Mesenchymal stem cell (in vitro differentiated cells and primary cell): ENCODE data around the gene ASPRV1.
A peak's percentile ranks its signal among the peaks of the same experiment; 100 is the strongest.

Experiments
- DNase-seq: peaks from one replicate; pipeline ENCODE4 v3.0.0-alpha.2; 2013
- H2AFZ ChIP-seq: one replicate; pipeline ENCODE4 v1.6.1; 2013; ENCODE audit warnings: low read depth, mild to moderate bottlenecking, control low read depth, inconsistent platforms, low read length, moderate library complexity
- H2AK5ac ChIP-seq: 2 replicates; pipeline ENCODE4 v1.6.1; 2013; ENCODE audit warnings: low read length, moderate library complexity, mild to moderate bottlenecking, inconsistent platforms; ENCODE audit not compliant: severe bottlenecking
- H2BK120ac ChIP-seq: one replicate; pipeline ENCODE4 v1.6.1; 2013; ENCODE audit warnings: low read depth, mild to moderate bottlenecking, inconsistent platforms, low read length, moderate library complexity
- H2BK12ac ChIP-seq, 2 experiments: one replicate each; pipeline ENCODE4 v1.6.1; 2013; ENCODE audit warnings: inconsistent platforms in 2 of 2, low read length in 2 of 2, mild to moderate bottlenecking in 2 of 2, moderate library complexity in 2 of 2, control low read depth in 1 of 2
- H2BK15ac ChIP-seq: one replicate; pipeline ENCODE4 v1.6.1; 2013; ENCODE audit warnings: mild to moderate bottlenecking, low read depth, inconsistent platforms; ENCODE audit not compliant: poor library complexity, severe bottlenecking
- H2BK5ac ChIP-seq: 2 replicates; pipeline ENCODE4 v1.6.1; 2013; ENCODE audit warnings: low read depth, mild to moderate bottlenecking, low read length, control low read depth, inconsistent platforms; ENCODE audit not compliant: poor library complexity, severe bottlenecking
- H3K14ac ChIP-seq, 2 experiments: one replicate each; pipeline ENCODE4 v1.6.1; 2013; ENCODE audit warnings: inconsistent platforms in 2 of 2, low read length in 2 of 2, control low read depth in 1 of 2, mild to moderate bottlenecking in 1 of 2, moderate library complexity in 1 of 2
- H3K18ac ChIP-seq, 2 experiments: one replicate each; pipeline ENCODE4 v1.6.1; 2013; ENCODE audit warnings: inconsistent platforms in 2 of 2, low read length in 2 of 2, control low read depth in 1 of 2, low read depth in 1 of 2, mild to moderate bottlenecking in 1 of 2
- H3K23ac ChIP-seq, 2 experiments: one replicate each; pipeline ENCODE4 v1.6.1; 2013; ENCODE audit warnings: inconsistent platforms in 2 of 2, low read length in 2 of 2, mild to moderate bottlenecking in 2 of 2, moderate library complexity in 2 of 2, control low read depth in 1 of 2
- H3K27ac ChIP-seq: 2 replicates; pipeline ENCODE4 v1.5.1; 2013; ENCODE audit warnings: mild to moderate bottlenecking, moderate library complexity, low read length, control low read depth, inconsistent platforms; ENCODE audit not compliant: poor library complexity, severe bottlenecking
- H3K27me3 ChIP-seq, 2 experiments: 2 replicates each; pipeline versions ENCODE4 v1.6.1 to v1.7.0; 2013; ENCODE audit warnings: low read length in 2 of 2, mild to moderate bottlenecking in 2 of 2, moderate library complexity in 2 of 2, control low read depth in 1 of 2, inconsistent platforms in 1 of 2; ENCODE audit not compliant: control insufficient read depth in 1 of 2, insufficient read depth in 1 of 2
- H3K36me3 ChIP-seq, 2 experiments: 2 replicates each; pipeline versions ENCODE4 v1.6.1 to v1.7.0; 2013; ENCODE audit warnings: low read length in 2 of 2, control low read depth in 1 of 2, inconsistent platforms in 1 of 2, low read depth in 1 of 2, mild to moderate bottlenecking in 1 of 2; ENCODE audit not compliant: insufficient read depth in 2 of 2, control insufficient read depth in 1 of 2
- H3K4ac ChIP-seq, 2 experiments: one replicate each; pipeline ENCODE4 v1.6.1; 2013; ENCODE audit warnings: inconsistent platforms in 2 of 2, low read length in 2 of 2, mild to moderate bottlenecking in 2 of 2, moderate library complexity in 2 of 2, control low read depth in 1 of 2, low read depth in 1 of 2
- H3K4me1 ChIP-seq: 2 replicates; pipeline ENCODE4 v1.6.1; 2013; ENCODE audit warnings: low read depth, low read length, control low read depth; ENCODE audit not compliant: control insufficient read depth, insufficient read depth
- H3K4me2 ChIP-seq: 2 replicates; pipeline ENCODE4 v1.6.1; 2013; ENCODE audit warnings: low read length, mild to moderate bottlenecking, inconsistent platforms; ENCODE audit not compliant: poor library complexity, severe bottlenecking
- H3K4me3 ChIP-seq, 2 experiments: 2 replicates each; pipeline versions ENCODE4 v1.5.1 to v1.7.0; 2013; ENCODE audit warnings: low read length in 2 of 2, mild to moderate bottlenecking in 2 of 2, control low read depth in 1 of 2, low read depth in 1 of 2; ENCODE audit not compliant: insufficient read depth in 1 of 2
- H3K79me1 ChIP-seq: replicated peaks from 2 replicates; pipeline ENCODE4 v1.6.1; 2013; ENCODE audit warnings: mild to moderate bottlenecking, control low read depth, low read length, inconsistent platforms; ENCODE audit not compliant: poor library complexity, severe bottlenecking
- H3K9ac ChIP-seq: 2 replicates; pipeline ENCODE4 v1.7.0; 2013; ENCODE audit warnings: mild to moderate bottlenecking, low read length, moderate library complexity
- H3K9me3 ChIP-seq: 2 replicates; pipeline ENCODE4 v1.7.0; 2013; ENCODE audit warnings: mild to moderate bottlenecking, low read length; ENCODE audit not compliant: control insufficient read depth
- H4K8ac ChIP-seq: one replicate; pipeline ENCODE4 v1.6.1; 2013; ENCODE audit warnings: inconsistent platforms, mild to moderate bottlenecking, low read length, moderate library complexity
- H4K91ac ChIP-seq: one replicate; pipeline ENCODE4 v1.6.1; 2013; ENCODE audit warnings: mild to moderate bottlenecking, low read length, inconsistent platforms
- WGBS: methylation state at CpG from one replicate; pipeline ENCODE4 v1.1.7; 2013; ENCODE audit warnings: mixed read lengths; 5-methylcytosine and 5-hydroxymethylcytosine counted together

Gene ASPRV1

GRCh38 chr2:69997015-69997830 is 35.8 kb upstream of the ASPRV1 start:
- peak; percentile 28 for DNase-seq
- no peak overlapping the region for H3K4ac ChIP-seq
- no peaks in the 10 kb centered on the region for H3K9me3 ChIP-seq
- H2BK5ac ChIP-seq = no peak overlapping the region
- no peak overlapping the region for H3K4me2 ChIP-seq
- no peak overlapping the region for H2BK15ac ChIP-seq
- no peak overlapping the region for H3K23ac ChIP-seq
- H4K91ac ChIP-seq = no peak overlapping the region
- peaks cover 11 to 12% of the 10 kb centered on the region in 2 experiments for H3K36me3 ChIP-seq
- no peak overlapping the region for H2AK5ac ChIP-seq
- no peak overlapping the region for H4K8ac ChIP-seq
- H2BK12ac ChIP-seq = no peak overlapping the region
- H3K9ac ChIP-seq = no peak overlapping the region
- H3K27ac ChIP-seq = no peak overlapping the region
- no peaks in the 10 kb centered on the region for H3K27me3 ChIP-seq
- peaks cover 5% of the 10 kb centered on the region for H3K4me1 ChIP-seq
- H2AFZ ChIP-seq = no peak overlapping the region
- no peak overlapping the region for H3K18ac ChIP-seq
- no peak overlapping the region for H3K4me3 ChIP-seq
- peak overlapping the region in 1 of 2 experiments; percentile 35 for H3K14ac ChIP-seq
- 90% methylated on average over 11 of the region's 11 CpGs for WGBS
- H3K79me1 ChIP-seq = no peaks in the 10 kb centered on the region
- no peak overlapping the region for H2BK120ac ChIP-seq

- no peak overlapping the region for H3K14ac ChIP-seq
- no peak overlapping the region for H2BK15ac ChIP-seq
- H3K9ac ChIP-seq = no peak overlapping the region
- WGBS = 100% methylated on average over 1 of the region's 3 CpGs
- no peak overlapping the region for H3K4ac ChIP-seq
- no peak overlapping the region for H3K18ac ChIP-seq
- H3K9me3 ChIP-seq = no peaks in the 10 kb centered on the region
- H2AK5ac ChIP-seq = no peak overlapping the region
- no peak overlapping the region for H3K4me3 ChIP-seq
- peaks cover 5% of the 10 kb centered on the region for H3K4me1 ChIP-seq
- H4K91ac ChIP-seq = no peak overlapping the region
- H2BK120ac ChIP-seq = no peak overlapping the region
- H3K27ac ChIP-seq = no peak overlapping the region
- no peak overlapping the region for H3K23ac ChIP-seq
- no peak overlapping the region for H3K4me2 ChIP-seq
- DNase-seq = no peak
- no peak overlapping the region for H2AFZ ChIP-seq
- no peaks in the 10 kb centered on the region for H3K27me3 ChIP-seq
- H4K8ac ChIP-seq = no peak overlapping the region
- H2BK12ac ChIP-seq = no peak overlapping the region
- H3K79me1 ChIP-seq = no peaks in the 10 kb centered on the region
- H3K36me3 ChIP-seq = peaks cover 11 to 12% of the 10 kb centered on the region in 2 experiments
- H2BK5ac ChIP-seq = no peak overlapping the region
Measured at GRCh38 chr2:69995511-69995910, 34.1 kb upstream of the ASPRV1 start.

- Histone ChIP-seq H3K18ac (no peak overlapping the region), H2BK5ac (no peak overlapping the region), H2AK5ac (no peak overlapping the region), H3K27ac (no peak overlapping the region), H3K9me3 (no peaks in the 10 kb centered on the region), H3K79me1 (no peaks in the 10 kb centered on the region), H3K27me3 (no peaks in the 10 kb centered on the region), H3K23ac (no peak overlapping the region), H2BK15ac (no peak overlapping the region), H3K4me1 (peaks cover 5% of the 10 kb centered on the region), H3K4me3 (no peak overlapping the region), H4K91ac (no peak overlapping the region), H3K9ac (no peak overlapping the region), H3K4ac (no peak overlapping the region), H3K4me2 (no peak overlapping the region), H3K14ac (no peak overlapping the region), H2AFZ (no peak overlapping the region), H2BK120ac (no peak overlapping the region), H2BK12ac (no peak overlapping the region), H3K36me3 (peaks cover 11 to 12% of the 10 kb centered on the region in 2 experiments), H4K8ac (no peak overlapping the region)
- DNase-seq = no peak
- 94% methylated on average over 6 of the region's 6 CpGs for WGBS
Measured at GRCh38 chr2:69994166-69994565, 32.7 kb upstream of the ASPRV1 start.

- H3K4me2 ChIP-seq = no peak overlapping the region
- no peak overlapping the region for H2BK5ac ChIP-seq
- H2BK12ac ChIP-seq = no peak overlapping the region
- no peaks in the 10 kb centered on the region for H3K27me3 ChIP-seq
- H3K4ac ChIP-seq = no peak overlapping the region
- H3K4me3 ChIP-seq = no peak overlapping the region
- no peak overlapping the region for H2AFZ ChIP-seq
- no peak overlapping the region for H4K8ac ChIP-seq
- H3K9ac ChIP-seq = no peak overlapping the region
- H3K36me3 ChIP-seq = peaks cover 11 to 12% of the 10 kb centered on the region in 2 experiments
- no peaks in the 10 kb centered on the region for H3K79me1 ChIP-seq
- 96% methylated on average over 5 of the region's 5 CpGs for WGBS
- no peak overlapping the region for H3K14ac ChIP-seq
- H3K18ac ChIP-seq = no peak overlapping the region
- no peak overlapping the region for H2BK120ac ChIP-seq
- no peak overlapping the region for H2AK5ac ChIP-seq
- H3K23ac ChIP-seq = no peak overlapping the region
- no peak overlapping the region for H2BK15ac ChIP-seq
- no peak for DNase-seq
- H3K4me1 ChIP-seq = peaks cover 5% of the 10 kb centered on the region
- H3K27ac ChIP-seq = no peak overlapping the region
- H3K9me3 ChIP-seq = no peaks in the 10 kb centered on the region
- H4K91ac ChIP-seq = no peak overlapping the region
Measured at GRCh38 chr2:69993708-69994107, 32.3 kb upstream of the ASPRV1 start.
